Bronchial epithelial cell (primary cell): ENCODE measurements around the gene TTC13. TPM values are rescaled to one million over a fixed set of nuclear protein-coding genes. Genes with fewer than 3 reads are reported as not detected.

ENCODE experiments used
- DNase-seq: peaks from one replicate; pipeline ENCODE4 v3.0.0-alpha.2; 2010; ENCODE audit warnings: low read depth
- FAIRE-seq: peaks from 2 replicates; lab custom pipeline; 2011; peaks lifted over from hg19 to GRCh38; lab: Jason Lieb, UNC
- H3K27me3 ChIP-seq: 2 replicates; pipeline ENCODE4 v1.5.1; 2011; ENCODE audit warnings: low read length; ENCODE audit not compliant: control insufficient read depth, insufficient read depth
- H3K36me3 ChIP-seq: 2 replicates; pipeline ENCODE4 v1.5.1; 2011; ENCODE audit warnings: low read length; ENCODE audit not compliant: control insufficient read depth, insufficient read depth
- H3K4me3 ChIP-seq: 2 replicates; pipeline ENCODE4 v1.5.1; 2011; ENCODE audit warnings: mild to moderate bottlenecking, low read depth, low read length, control low read depth
- total RNA-seq: library from RNA; depleted of rRNA; stranded (reverse); fragments of >200 nt; gene quantifications from 2 replicates; pipeline ENCODE4 v1.2.1, GENCODE V29; 2014
- TF ChIP-seq, protein P1 (sequence below): IDR thresholded peaks from 2 replicates; pipeline ENCODE4 v1.5.1; 2011; ENCODE audit warnings: mild to moderate bottlenecking, moderate library complexity, low read length, control low read depth, inconsistent platforms; ENCODE audit not compliant: insufficient read depth, severe bottlenecking

TTC13 gene
- total RNA-seq, 1 donor from 2014 or later = 8.7 TPM

- TF ChIP-seq, protein P1, sequence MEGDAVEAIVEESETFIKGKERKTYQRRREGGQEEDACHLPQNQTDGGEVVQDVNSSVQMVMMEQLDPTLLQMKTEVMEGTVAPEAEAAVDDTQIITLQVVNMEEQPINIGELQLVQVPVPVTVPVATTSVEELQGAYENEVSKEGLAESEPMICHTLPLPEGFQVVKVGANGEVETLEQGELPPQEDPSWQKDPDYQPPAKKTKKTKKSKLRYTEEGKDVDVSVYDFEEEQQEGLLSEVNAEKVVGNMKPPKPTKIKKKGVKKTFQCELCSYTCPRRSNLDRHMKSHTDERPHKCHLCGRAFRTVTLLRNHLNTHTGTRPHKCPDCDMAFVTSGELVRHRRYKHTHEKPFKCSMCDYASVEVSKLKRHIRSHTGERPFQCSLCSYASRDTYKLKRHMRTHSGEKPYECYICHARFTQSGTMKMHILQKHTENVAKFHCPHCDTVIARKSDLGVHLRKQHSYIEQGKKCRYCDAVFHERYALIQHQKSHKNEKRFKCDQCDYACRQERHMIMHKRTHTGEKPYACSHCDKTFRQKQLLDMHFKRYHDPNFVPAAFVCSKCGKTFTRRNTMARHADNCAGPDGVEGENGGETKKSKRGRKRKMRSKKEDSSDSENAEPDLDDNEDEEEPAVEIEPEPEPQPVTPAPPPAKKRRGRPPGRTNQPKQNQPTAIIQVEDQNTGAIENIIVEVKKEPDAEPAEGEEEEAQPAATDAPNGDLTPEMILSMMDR = no peak
- FAIRE-seq (no peak), DNase-seq (no peak)
- Histone ChIP-seq H3K36me3 (no peaks in the 10 kb centered on the region), H3K27me3 (no peaks in the 10 kb centered on the region), H3K4me3 (no peak overlapping the region)
Observed at GRCh38 chr1:230943048-230943593, 35.5 kb downstream of the TTC13 start.

- FAIRE-seq (no peak), DNase-seq (no peak)
- Histone ChIP-seq H3K36me3 (no peaks in the 10 kb centered on the region), H3K27me3 (no peaks in the 10 kb centered on the region), H3K4me3 (no peak overlapping the region)
- TF ChIP-seq, protein P1 = no peak
Observed at GRCh38 chr1:230940848-230941247, 37.8 kb downstream of the TTC13 start.

GRCh38 chr1:230939806-230940489 is 38.7 kb downstream of the TTC13 start:
- TF ChIP-seq, protein P1 = no peak
- H3K4me3 ChIP-seq = no peak overlapping the region
- H3K27me3 ChIP-seq = no peaks in the 10 kb centered on the region
- H3K36me3 ChIP-seq = no peaks in the 10 kb centered on the region
- FAIRE-seq (no peak), DNase-seq (no peak)

DNA sequence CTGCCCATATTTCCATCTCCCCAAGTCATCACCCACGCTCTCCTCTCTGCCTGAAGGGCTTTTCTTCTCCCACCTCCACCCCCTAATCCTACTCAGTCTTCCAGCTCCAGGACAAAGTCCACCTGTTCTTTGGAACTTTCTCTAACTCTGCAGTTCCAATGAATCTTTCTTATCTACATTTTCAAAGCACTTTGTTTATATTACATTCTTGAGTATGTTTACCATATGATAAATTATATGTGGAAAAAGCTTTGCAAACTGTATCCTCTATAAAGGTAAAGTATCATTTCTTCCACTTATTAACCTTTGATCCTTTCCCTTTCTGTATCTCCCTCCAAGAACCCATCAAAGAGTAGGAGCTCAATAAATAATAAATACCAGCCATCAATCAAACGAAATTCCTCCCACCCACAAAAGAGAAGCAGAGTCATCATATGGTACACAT is 39.7 kb downstream of the TTC13 start:
- TF ChIP-seq, protein P1 = no peak
- Histone ChIP-seq H3K36me3 (no peaks in the 10 kb centered on the region), H3K4me3 (no peak overlapping the region), H3K27me3 (no peaks in the 10 kb centered on the region)
- DNase-seq (no peak), FAIRE-seq (no peak)

DNA sequence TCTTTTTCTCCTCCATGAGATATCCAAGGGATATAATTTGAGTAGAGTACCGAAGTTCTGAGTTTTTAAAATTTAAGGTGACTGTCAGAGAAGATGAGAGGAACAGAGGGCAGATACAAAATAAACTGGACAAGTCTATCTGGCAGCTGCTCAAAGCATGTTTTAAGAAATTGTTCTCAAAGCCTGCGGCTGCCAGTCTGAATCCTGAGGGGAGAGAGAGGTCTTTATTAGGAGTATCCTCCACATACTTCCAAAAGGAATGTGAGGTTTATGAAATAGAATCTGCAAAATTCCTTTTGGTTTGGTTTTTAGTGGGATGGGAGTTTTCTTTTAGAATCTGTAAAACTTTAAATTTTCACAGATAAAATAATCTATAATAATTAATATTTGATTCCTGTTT is 41.3 kb downstream of the TTC13 start:
- H3K36me3 ChIP-seq = no peaks in the 10 kb centered on the region
- no peaks in the 10 kb centered on the region for H3K27me3 ChIP-seq
- TF ChIP-seq, protein P1 = no peak
- FAIRE-seq (no peak), DNase-seq (no peak)
- no peak overlapping the region for H3K4me3 ChIP-seq
